Endothelial cell of umbilical vein (primary cell): ENCODE results near the gene CTIF. TPM values are rescaled to one million over a fixed set of nuclear protein-coding genes. Genes with fewer than 3 reads are reported as not detected.

Experiments
- BruUV-seq: library from RNA; stranded (reverse); fragments of 400-500 nt; replicated peaks from 2 replicates; lab custom pipeline; 2021; lab: Mats Ljungman, UMichigan
- CTCF ChIA-PET: fragments of 300-600, 350-600 bp; sonication (Branson Sonifier 250); formaldehyde crosslinking; loops from one replicate; lab custom pipeline; 2021; ENCODE audit warnings: antibody characterized with exemption, inconsistent platforms; lab: Charles Lee
- POLR2A ChIA-PET: fragments of 300-600, 350-600 bp; sonication (Branson Sonifier 250); formaldehyde crosslinking; loops from one replicate; lab custom pipeline; 2021; ENCODE audit warnings: antibody characterized with exemption, inconsistent platforms; lab: Charles Lee
- DNase-seq: peaks from one replicate; pipeline ENCODE4 v3.0.0-alpha.2; 2011; ENCODE audit warnings: low read depth, low spot score
- FAIRE-seq: peaks from 2 replicates; lab custom pipeline; 2011; peaks lifted over from hg19 to GRCh38; lab: Jason Lieb, UNC
- H2AFZ ChIP-seq: 2 replicates; pipeline ENCODE4 v1.6.0; 2012; ENCODE audit warnings: low read depth, low read length, control low read depth, inconsistent platforms
- H3K27ac ChIP-seq: 2 replicates; pipeline ENCODE4 v1.5.1; 2011; ENCODE audit warnings: low read depth, mild to moderate bottlenecking, control low read depth, low read length, moderate library complexity; ENCODE audit not compliant: insufficient read depth
- H3K27me3 ChIP-seq, 2 experiments: 2 replicates each; pipeline versions ENCODE4 v1.6.0 to v1.6.1; 2011; ENCODE audit warnings: low read length in 2 of 2, mixed read lengths in 1 of 2; ENCODE audit not compliant: control insufficient read depth in 2 of 2, insufficient read depth in 2 of 2
- H3K36me3 ChIP-seq, 2 experiments: 2 replicates in 1 of 2; 3 replicates in 1 of 2; pipeline ENCODE4 v1.5.1; 2011; ENCODE audit warnings: low read length in 2 of 2, mild to moderate bottlenecking in 1 of 2, moderate library complexity in 1 of 2; ENCODE audit not compliant: control insufficient read depth in 2 of 2, insufficient read depth in 2 of 2; ENCODE audit errors: extremely low read depth in 1 of 2
- H3K4me1 ChIP-seq: 3 replicates; pipeline ENCODE4 v1.5.1; 2011; ENCODE audit warnings: mild to moderate bottlenecking, low read length; ENCODE audit not compliant: control insufficient read depth, insufficient read depth; ENCODE audit errors: extremely low read depth
- H3K4me2 ChIP-seq: 2 replicates; pipeline ENCODE4 v1.6.1; 2011; ENCODE audit warnings: low read length, control low read depth, mixed read lengths; ENCODE audit not compliant: insufficient read depth
- H3K4me3 ChIP-seq, 3 experiments: fragments of 200-600 bp in 1 of 3; sonication (generic), shearing (Covaris generic) in 1 of 3; replicated peaks in 1 of 3; 2 replicates each; pipeline ENCODE4 v1.5.1; 2011 to 2016; ENCODE audit warnings: control low read depth in 3 of 3, low read length in 3 of 3, mild to moderate bottlenecking in 2 of 3, inconsistent platforms in 1 of 3, low read depth in 1 of 3, moderate library complexity in 1 of 3; ENCODE audit not compliant: insufficient read depth in 1 of 3
- H3K79me2 ChIP-seq: 2 replicates; pipeline ENCODE4 v1.6.0; 2012; ENCODE audit warnings: low read length, inconsistent platforms; ENCODE audit not compliant: control insufficient read depth, insufficient read depth
- H3K9ac ChIP-seq: replicated peaks from 2 replicates; pipeline ENCODE3; 2011; ENCODE audit warnings: low read length, control low read depth; ENCODE audit not compliant: insufficient read depth; ENCODE audit errors: extremely low read depth
- H3K9me1 ChIP-seq: replicated peaks from 3 replicates; pipeline ENCODE4 v1.6.0; 2011; ENCODE audit warnings: mild to moderate bottlenecking, low read length; ENCODE audit not compliant: control insufficient read depth, insufficient read depth; ENCODE audit errors: extremely low read depth
- H3K9me3 ChIP-seq: replicated peaks from 2 replicates; pipeline ENCODE4 v1.5.1; 2012; ENCODE audit warnings: low read length, inconsistent platforms; ENCODE audit not compliant: control insufficient read depth, insufficient read depth
- H4K20me1 ChIP-seq: replicated peaks from 2 replicates; pipeline ENCODE3; 2011; ENCODE audit warnings: mild to moderate bottlenecking, low read length; ENCODE audit not compliant: control insufficient read depth, insufficient read depth; ENCODE audit errors: extremely low read depth
- CTCF ChIP-seq, 2 donors: IDR thresholded peaks; 1 replicate in 1 of 2; 2 replicates in 1 of 2; pipeline ENCODE4 v1.5.1; 2011; ENCODE audit warnings: low read length in 2 of 2, mild to moderate bottlenecking in 2 of 2, moderate library complexity in 2 of 2, control low read depth in 1 of 2, inconsistent platforms in 1 of 2, low read depth in 1 of 2; ENCODE audit not compliant: insufficient read depth in 1 of 2; ENCODE audit errors: extremely low read depth in 1 of 2
- EZH2 ChIP-seq: IDR thresholded peaks from 2 replicates; pipeline ENCODE4 v1.6.1; 2012; ENCODE audit warnings: borderline replicate concordance, low read depth, mild to moderate bottlenecking, moderate library complexity, low read length, inconsistent platforms; ENCODE audit not compliant: severe bottlenecking
- FOS ChIP-seq: IDR thresholded peaks from 2 replicates; pipeline ENCODE4 v1.6.1; 2011; ENCODE audit warnings: mild to moderate bottlenecking, low read length, moderate library complexity, borderline replicate concordance; ENCODE audit not compliant: insufficient read depth
- GATA2 ChIP-seq: IDR thresholded peaks from 2 replicates; pipeline ENCODE4 v1.7.0; 2011; ENCODE audit warnings: low read depth, mild to moderate bottlenecking, moderate library complexity, mixed read lengths, low read length; ENCODE audit not compliant: insufficient read length, insufficient read depth
- JUN ChIP-seq: IDR thresholded peaks from 2 replicates; pipeline ENCODE4 v1.6.1; 2011; ENCODE audit warnings: borderline replicate concordance, low read depth; ENCODE audit not compliant: insufficient read length, insufficient read depth
- MAX ChIP-seq: IDR thresholded peaks from 2 replicates; pipeline ENCODE4 v1.6.1; 2011; ENCODE audit not compliant: insufficient read depth, insufficient read length
- MYC ChIP-seq: IDR thresholded peaks from one replicate; pipeline ENCODE4 v1.6.1; 2011; ENCODE audit warnings: mild to moderate bottlenecking, low read depth, low read length
- POLR2A ChIP-seq: IDR thresholded peaks from 2 replicates; pipeline ENCODE4 v1.6.1; 2012; ENCODE audit warnings: low read depth, mild to moderate bottlenecking, control low read depth, low read length
- POLR2AphosphoS5 ChIP-seq: IDR thresholded peaks from 2 replicates; pipeline ENCODE4 v1.6.1; 2012; ENCODE audit warnings: low read depth, mild to moderate bottlenecking, control low read depth, low read length, moderate library complexity; ENCODE audit not compliant: insufficient read depth
- dilution Hi-C: fragments of 300-500 bp; cut with MboI; formaldehyde crosslinking; loops from one replicate; pipeline ENCODE4 v1.15.0; 2019; ENCODE audit warnings: low sequenced_read_pairs; ENCODE audit not compliant: extremely low pct_ligation_motif_present
- intact Hi-C: fragments of 100-400 bp; cut with micrococcal nuclease; formaldehyde crosslinking; loops from one replicate; pipeline ENCODE4 v1.10.0; 2022
- polyA plus RNA-seq, 4 experiments: library from polyadenylated mRNA; depleted of rRNA in 3 of 4; stranded (reverse) in 3 of 4; unstranded in 1 of 4; fragments of >200 nt; gene quantifications; 2 replicates each; pipeline versions ENCODE4 v1.2.1 to v1.2.3, GENCODE V29; 2011 to 2012; ENCODE audit warnings: missing spikeins in 1 of 4
- total RNA-seq: library from RNA; stranded (reverse); gene quantifications from 2 replicates; pipeline ENCODE4 v1.2.3, GENCODE V29; 2021

Gene CTIF
- total and polyA plus RNA-seq, 2 donors (not counting 3 experiments of a cell fraction or from before 2014, with no cell fraction given), result 20.9 to 57.7 TPM

GRCh38 chr18:48836806-48837615, 298.2 kb downstream of the CTIF start:
- H3K9me1 ChIP-seq, result no peaks in the 10 kb centered on the region
- no peak overlapping the region for H3K4me2 ChIP-seq
- H3K27me3 ChIP-seq, result no peaks in the 10 kb centered on the region
- H3K4me1 ChIP-seq, result peaks cover 55% of the 10 kb centered on the region
- BruUV-seq, result no TSS peak
- dilution Hi-C loops (no loop called here), intact Hi-C loops (no loop called here)
- CTCF ChIA-PET, result no interaction called here
- TF ChIP-seq JUN (no peak), POLR2AphosphoS5 (no peak), CTCF (IDR thresholded peaks at IDR 0.05; ENCODE audit: extremely low read depth in 1 of 2, insufficient read depth in 1 of 2, low read depth in 1 of 2, low read length in 2 of 2) (no peak), FOS (no peak), MYC (no peak), MAX (no peak), EZH2 (no peak), GATA2 (no peak), POLR2A (no peak)
- H3K36me3 ChIP-seq, result no peaks in the 10 kb centered on the region
- no peak overlapping the region for H3K27ac ChIP-seq
- H2AFZ ChIP-seq, result no peak overlapping the region
- H3K4me3 ChIP-seq, result no peak overlapping the region
- no peak for DNase-seq
- no peaks in the 10 kb centered on the region for H4K20me1 ChIP-seq
- no peaks in the 10 kb centered on the region for H3K9me3 ChIP-seq
- POLR2A ChIA-PET, result no interaction called here
- no peaks in the 10 kb centered on the region for H3K79me2 ChIP-seq
- H3K9ac ChIP-seq, result no peak overlapping the region
- FAIRE-seq, result no peak
